BLaER1 treated with 17β-estradiol and CSF1 and Interleukin-3, amounts not matched to agents 10 nM and 100 nM (cell line): ENCODE data around the gene DACH1.
"Not testable (repeated sequence)": the region's sequence is repeated elsewhere in the genome, so short reads cannot be mapped to it uniquely, and the experiment has no call there.

Experiments
- H3K27ac ChIP-seq, 11 experiments: shearing (Covaris generic); formaldehyde crosslinking; 2 replicates each; pipeline ENCODE4 v1.8.1; 2022
- H3K27me3 ChIP-seq, 11 experiments: shearing (Covaris generic); formaldehyde crosslinking; 2 replicates each; pipeline ENCODE4 v1.8.1; 2022
- H3K36me3 ChIP-seq, 11 experiments: shearing (Covaris generic); formaldehyde crosslinking; 2 replicates each; pipeline ENCODE4 v1.8.1; 2022
- H3K4me1 ChIP-seq, 10 experiments: shearing (Covaris generic); formaldehyde crosslinking; 2 replicates each; pipeline ENCODE4 v1.8.1; 2022
- H3K4me2 ChIP-seq, 11 experiments: shearing (Covaris generic); formaldehyde crosslinking; 2 replicates each; pipeline ENCODE4 v1.8.1; 2022
- H3K4me3 ChIP-seq, 10 experiments: shearing (Covaris generic); formaldehyde crosslinking; 2 replicates each; pipeline ENCODE4 v1.8.1; 2022
- H3K9ac ChIP-seq, 11 experiments: shearing (Covaris generic); formaldehyde crosslinking; 2 replicates each; pipeline ENCODE4 v1.8.1; 2022
- H3K9me3 ChIP-seq, 11 experiments: shearing (Covaris generic); formaldehyde crosslinking; replicated peaks in 1 of 11; 2 replicates each; pipeline ENCODE4 v1.8.1; 2022
- H4K20me1 ChIP-seq, 11 experiments: shearing (Covaris generic); formaldehyde crosslinking; 2 replicates each; pipeline ENCODE4 v1.8.1; 2022
- Cebpa-rat ChIP-seq, 11 experiments: shearing (Covaris generic); IDR thresholded peaks; 2 replicates each; pipeline ENCODE4 v1.8.1; 2022

The DACH1 gene

DNA sequence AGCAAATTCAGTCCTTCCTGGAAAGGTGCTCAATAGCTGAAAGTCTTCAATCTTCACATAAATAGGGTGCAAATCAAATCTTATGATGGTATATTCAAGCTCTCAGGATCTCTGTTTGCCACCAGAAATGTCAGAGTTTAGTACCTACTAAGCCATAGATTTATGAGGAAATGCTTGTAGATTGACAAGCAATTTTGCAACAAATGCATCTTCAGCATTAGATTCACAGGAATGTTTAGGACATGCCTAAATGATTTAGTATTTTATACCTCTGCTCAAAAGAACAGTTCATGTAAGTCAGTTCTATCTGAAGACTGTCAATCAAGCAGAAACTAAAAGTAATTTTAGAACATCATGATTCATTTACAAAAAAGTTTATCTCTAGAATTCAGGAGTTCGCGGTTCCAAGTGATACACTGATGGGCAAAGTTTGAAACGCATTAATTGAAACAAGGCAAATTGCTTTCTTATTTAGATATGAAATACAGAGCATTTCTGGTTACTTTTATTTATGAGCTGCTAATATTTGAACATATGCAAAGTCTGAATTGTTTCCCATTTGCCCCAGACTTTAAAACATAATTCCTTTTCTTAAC lies 65.7 kb downstream of the DACH1 start:
- H3K4me3 ChIP-seq: no peak overlapping the region
- H4K20me1 ChIP-seq: no peaks in the 10 kb centered on the region
- no peaks in the 10 kb centered on the region for H3K27me3 ChIP-seq
- no peaks in the 10 kb centered on the region for H3K9me3 ChIP-seq
- no peak overlapping the region for H3K27ac ChIP-seq
- no peak overlapping the region for H3K9ac ChIP-seq
- H3K4me2 ChIP-seq: no peak overlapping the region
- no peak for TF ChIP-seq Cebpa-rat (IDR thresholded peaks at IDR 0.05)
- no peaks in the 10 kb centered on the region for H3K36me3 ChIP-seq
- no peaks in the 10 kb centered on the region for H3K4me1 ChIP-seq

DNA sequence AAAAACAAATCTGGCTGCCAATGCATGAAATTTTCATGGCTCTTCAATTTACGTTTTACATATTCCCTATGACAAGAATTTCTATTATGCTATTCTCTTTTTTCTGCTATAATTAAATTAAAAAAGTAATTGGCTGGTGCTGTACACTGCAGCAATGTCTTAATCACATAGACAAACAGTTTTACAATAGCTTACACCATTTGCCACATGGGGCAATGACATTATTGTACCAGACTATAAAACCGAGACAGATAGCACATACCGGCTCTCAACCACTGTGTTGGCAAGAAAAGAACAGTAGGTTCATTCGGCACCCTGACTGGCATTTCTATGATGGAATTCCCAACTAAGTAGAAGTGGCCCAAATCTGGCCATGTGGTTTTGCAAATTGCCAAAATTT lies 67.7 kb downstream of the DACH1 start:
- Histone ChIP-seq H3K4me3 (no peak overlapping the region), H4K20me1 (no peaks in the 10 kb centered on the region), H3K9me3 (no peaks in the 10 kb centered on the region), H3K27ac (no peak overlapping the region), H3K9ac (no peak overlapping the region), H3K27me3 (no peaks in the 10 kb centered on the region), H3K4me1 (no peaks in the 10 kb centered on the region), H3K36me3 (no peaks in the 10 kb centered on the region), H3K4me2 (no peak overlapping the region)
- no peak for TF ChIP-seq Cebpa-rat (IDR thresholded peaks at IDR 0.05)

DNA sequence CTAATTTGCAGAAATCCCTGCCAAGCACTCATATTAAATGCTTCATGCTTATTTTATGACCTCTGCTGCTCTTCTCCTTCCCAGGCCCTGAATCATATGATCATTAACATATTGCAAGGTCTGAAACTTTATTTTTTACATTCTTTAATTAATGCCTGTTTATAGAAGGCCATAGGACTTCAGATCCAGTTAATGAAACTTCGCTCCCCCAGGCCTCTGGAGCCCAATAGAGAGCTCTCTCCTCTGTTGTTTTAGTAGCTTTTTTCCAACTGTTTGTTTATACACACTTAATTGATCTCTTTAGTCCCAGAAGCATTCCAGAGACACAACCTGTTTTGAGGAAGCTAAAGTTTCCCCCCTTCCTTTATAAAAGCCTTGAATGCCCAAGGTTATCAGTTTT lies 68.3 kb downstream of the DACH1 start:
- Histone ChIP-seq H3K9ac (no peak overlapping the region), H3K4me3 (no peak overlapping the region), H3K36me3 (no peaks in the 10 kb centered on the region), H3K9me3 (no peaks in the 10 kb centered on the region), H3K27ac (no peak overlapping the region), H3K4me2 (no peak overlapping the region), H3K4me1 (no peaks in the 10 kb centered on the region), H4K20me1 (no peaks in the 10 kb centered on the region), H3K27me3 (no peaks in the 10 kb centered on the region)
- TF ChIP-seq Cebpa-rat (IDR thresholded peaks at IDR 0.05): no peak

DNA sequence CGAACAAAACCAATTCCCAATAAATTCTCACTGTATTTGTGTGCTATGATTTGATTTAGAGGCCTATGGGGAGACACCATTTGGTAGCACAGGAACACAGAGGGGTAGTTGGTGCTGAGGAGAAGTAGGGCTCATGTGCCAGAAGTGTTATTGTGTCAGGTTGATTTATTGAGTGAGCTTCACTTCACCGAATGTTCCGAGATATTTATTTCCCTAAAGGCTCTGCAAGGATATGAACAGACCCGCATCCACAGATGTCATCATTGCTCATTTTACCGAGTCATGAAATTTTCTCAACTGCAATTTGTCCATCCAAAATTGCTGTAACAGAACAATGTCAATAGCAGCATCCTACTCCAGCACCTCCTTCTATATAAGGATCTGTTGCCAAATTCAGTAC lies 69.5 kb downstream of the DACH1 start:
- no peaks in the 10 kb centered on the region for H3K4me1 ChIP-seq
- H3K4me3 ChIP-seq: no peak overlapping the region
- no peak overlapping the region for H3K9ac ChIP-seq
- H3K9me3 ChIP-seq: no peaks in the 10 kb centered on the region
- no peak for TF ChIP-seq Cebpa-rat (IDR thresholded peaks at IDR 0.05)
- H3K36me3 ChIP-seq: no peaks in the 10 kb centered on the region
- no peaks in the 10 kb centered on the region for H3K27me3 ChIP-seq
- no peaks in the 10 kb centered on the region for H4K20me1 ChIP-seq
- H3K4me2 ChIP-seq: no peak overlapping the region
- no peak overlapping the region for H3K27ac ChIP-seq

DNA sequence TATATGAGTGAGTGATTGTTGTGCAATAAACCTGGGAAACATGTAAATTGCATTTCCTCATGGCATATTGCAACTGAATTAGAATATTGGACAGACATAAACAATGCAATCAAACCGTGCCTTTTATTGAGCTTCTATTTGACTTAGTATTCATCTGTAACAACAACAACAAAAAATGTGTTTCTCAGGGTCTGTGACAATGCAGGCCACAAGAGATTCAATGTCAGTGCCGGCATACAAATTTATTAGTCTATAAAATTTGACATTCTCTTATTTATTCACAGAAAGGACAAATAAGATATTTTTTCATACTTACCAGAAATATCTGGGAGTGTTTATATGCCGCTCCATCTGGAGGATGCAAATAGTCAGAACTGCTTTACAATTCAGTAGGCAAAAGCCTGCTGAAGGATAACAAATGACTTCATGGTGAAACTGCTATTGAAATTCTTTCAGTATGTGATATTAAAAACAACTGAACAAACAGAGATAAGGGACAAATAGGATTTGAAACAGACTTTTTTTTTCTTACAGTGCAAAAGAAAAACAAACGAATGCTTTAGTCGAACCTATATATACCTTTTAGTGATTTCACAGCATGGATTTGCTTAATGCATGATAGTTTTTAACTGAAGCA lies 77.2 kb downstream of the DACH1 start:
- Histone ChIP-seq H3K36me3 (no peaks in the 10 kb centered on the region), H4K20me1 (no peaks in the 10 kb centered on the region), H3K9me3 (no peaks in the 10 kb centered on the region), H3K4me3 (no peak overlapping the region), H3K9ac (no peak overlapping the region), H3K27ac (no peak overlapping the region), H3K27me3 (no peaks in the 10 kb centered on the region), H3K4me1 (no peaks in the 10 kb centered on the region), H3K4me2 (no peak overlapping the region)
- TF ChIP-seq Cebpa-rat (IDR thresholded peaks at IDR 0.05): no peak

DNA sequence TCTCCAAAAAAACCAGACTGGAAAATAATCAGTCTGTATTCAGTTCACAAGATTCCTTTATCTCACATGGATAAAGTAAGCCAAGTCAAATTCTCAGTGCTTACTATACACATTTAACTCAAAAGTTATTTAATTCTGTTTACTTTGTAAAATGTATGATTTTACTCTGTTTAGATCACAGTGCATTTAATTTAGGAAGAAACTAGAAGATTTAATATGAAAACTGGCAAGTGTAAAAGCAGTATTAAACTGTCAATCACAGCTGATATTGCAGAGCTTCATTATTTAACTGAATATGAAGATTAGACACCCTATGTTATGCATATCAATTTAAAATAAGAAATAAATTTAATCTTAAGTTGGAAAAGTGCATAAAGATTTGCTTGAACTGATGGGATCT lies 78.0 kb downstream of the DACH1 start:
- Histone ChIP-seq H3K27me3 (no peaks in the 10 kb centered on the region), H3K4me2 (no peak overlapping the region), H3K36me3 (no peaks in the 10 kb centered on the region), H3K4me3 (no peak overlapping the region), H3K9me3 (no peaks in the 10 kb centered on the region), H4K20me1 (no peaks in the 10 kb centered on the region), H3K9ac (no peak overlapping the region), H3K27ac (no peak overlapping the region), H3K4me1 (no peaks in the 10 kb centered on the region)
- no peak for TF ChIP-seq Cebpa-rat (IDR thresholded peaks at IDR 0.05)

DNA sequence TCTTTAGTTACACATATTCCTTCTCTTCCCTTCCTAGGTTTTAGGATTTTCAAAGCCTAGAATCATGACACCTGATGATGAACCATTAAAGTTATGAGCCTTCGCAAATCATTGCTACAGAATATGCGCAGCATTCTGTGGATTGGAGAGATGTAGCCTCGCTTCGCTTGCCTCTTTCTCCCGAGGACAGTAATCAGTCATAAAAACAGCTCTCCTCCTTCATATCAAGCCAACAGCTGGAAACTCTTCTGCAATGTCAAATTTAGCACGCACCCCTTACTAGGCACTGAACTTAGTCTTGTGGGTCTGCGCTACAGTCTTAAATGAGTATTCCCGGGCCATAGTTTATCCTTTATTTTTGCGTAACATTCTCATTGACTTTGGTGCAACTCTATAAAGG lies 79.6 kb downstream of the DACH1 start:
- TF ChIP-seq Cebpa-rat (IDR thresholded peaks at IDR 0.05): no peak
- H3K36me3 ChIP-seq: no peaks in the 10 kb centered on the region
- no peak overlapping the region for H3K27ac ChIP-seq
- no peak overlapping the region for H3K4me2 ChIP-seq
- no peaks in the 10 kb centered on the region for H4K20me1 ChIP-seq
- no peak overlapping the region for H3K4me3 ChIP-seq
- H3K9ac ChIP-seq: no peak overlapping the region
- H3K9me3 ChIP-seq: no peaks in the 10 kb centered on the region
- no peaks in the 10 kb centered on the region for H3K4me1 ChIP-seq
- H3K27me3 ChIP-seq: no peaks in the 10 kb centered on the region

DNA sequence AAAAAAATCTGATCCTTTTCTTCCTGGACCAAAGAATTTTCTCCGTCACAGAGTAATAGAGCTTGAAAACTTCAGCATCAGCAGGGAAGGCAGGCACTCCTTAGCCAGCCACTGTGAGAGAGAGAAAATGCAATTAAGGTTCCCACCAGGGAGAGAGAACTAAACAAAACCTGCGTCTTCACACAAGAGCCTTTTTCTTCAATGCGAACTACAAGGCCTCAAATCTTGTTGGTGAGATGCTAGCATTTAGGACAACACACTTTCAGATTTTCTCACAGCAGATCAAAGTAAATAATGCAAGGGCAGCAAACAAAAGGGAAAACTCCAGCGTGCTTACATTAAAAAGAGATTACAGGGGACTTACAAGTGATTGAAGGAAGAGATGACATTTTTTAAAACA lies 80.1 kb downstream of the DACH1 start:
- no peak for TF ChIP-seq Cebpa-rat (IDR thresholded peaks at IDR 0.05)
- Histone ChIP-seq H3K4me1 (no peaks in the 10 kb centered on the region), H3K36me3 (no peaks in the 10 kb centered on the region), H4K20me1 (no peaks in the 10 kb centered on the region), H3K4me3 (no peak overlapping the region), H3K27ac (no peak overlapping the region), H3K9me3 (no peaks in the 10 kb centered on the region), H3K4me2 (no peak overlapping the region), H3K27me3 (no peaks in the 10 kb centered on the region), H3K9ac (no peak overlapping the region)

DNA sequence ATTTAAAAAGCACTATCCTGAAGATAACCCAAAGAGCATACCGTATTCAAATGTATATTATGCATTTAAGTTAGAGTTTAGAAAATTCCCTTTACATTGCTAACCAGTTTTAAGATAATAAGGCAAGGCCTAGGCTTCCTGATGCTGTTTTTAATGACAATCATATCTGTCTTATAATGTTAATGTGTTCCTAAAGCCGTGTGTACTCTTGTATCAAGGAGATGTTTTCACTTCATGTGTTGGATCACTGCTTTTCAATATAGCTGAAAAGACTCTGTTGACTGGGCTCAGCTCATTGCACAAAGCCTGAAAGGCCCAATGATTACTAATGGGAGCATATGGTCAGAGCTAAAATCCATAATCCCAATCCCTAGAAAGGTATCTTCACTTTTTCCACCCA lies 81.6 kb downstream of the DACH1 start:
- H4K20me1 ChIP-seq: no peaks in the 10 kb centered on the region
- no peak overlapping the region for H3K4me2 ChIP-seq
- H3K9ac ChIP-seq: no peak overlapping the region
- no peaks in the 10 kb centered on the region for H3K4me1 ChIP-seq
- H3K4me3 ChIP-seq: no peak overlapping the region
- TF ChIP-seq Cebpa-rat (IDR thresholded peaks at IDR 0.05): no peak
- H3K27me3 ChIP-seq: no peaks in the 10 kb centered on the region
- H3K27ac ChIP-seq: no peak overlapping the region
- no peaks in the 10 kb centered on the region for H3K9me3 ChIP-seq
- H3K36me3 ChIP-seq: no peaks in the 10 kb centered on the region

DNA sequence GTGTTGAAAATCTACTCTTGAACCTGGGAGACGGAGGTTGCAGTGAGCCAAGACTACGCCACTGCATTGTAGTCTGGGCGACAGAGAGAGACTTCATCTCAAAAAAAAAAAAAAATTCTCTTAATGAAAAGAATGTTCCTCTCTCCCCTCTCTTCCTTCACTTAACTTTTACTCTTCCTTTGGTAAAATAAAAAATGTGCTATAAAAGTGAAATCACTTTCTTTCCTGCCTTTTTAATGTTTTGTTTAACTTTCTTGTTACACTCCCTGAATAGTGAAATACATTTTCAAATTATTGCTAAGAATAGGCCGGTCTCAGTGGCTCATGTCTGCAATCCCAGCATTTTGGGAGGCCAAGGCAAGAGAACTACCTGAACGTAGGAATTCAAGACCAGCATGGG lies 86.5 kb downstream of the DACH1 start:
- no peaks in the 10 kb centered on the region for H3K36me3 ChIP-seq
- no peak overlapping the region for H3K27ac ChIP-seq
- H3K4me1 ChIP-seq: no peaks in the 10 kb centered on the region
- H3K4me2 ChIP-seq: no peak overlapping the region
- no peak for TF ChIP-seq Cebpa-rat (IDR thresholded peaks at IDR 0.05)
- H3K27me3 ChIP-seq: no peaks in the 10 kb centered on the region
- no peaks in the 10 kb centered on the region for H4K20me1 ChIP-seq
- no peak overlapping the region for H3K4me3 ChIP-seq
- no peak overlapping the region for H3K9ac ChIP-seq
- no peaks in the 10 kb centered on the region for H3K9me3 ChIP-seq

DNA sequence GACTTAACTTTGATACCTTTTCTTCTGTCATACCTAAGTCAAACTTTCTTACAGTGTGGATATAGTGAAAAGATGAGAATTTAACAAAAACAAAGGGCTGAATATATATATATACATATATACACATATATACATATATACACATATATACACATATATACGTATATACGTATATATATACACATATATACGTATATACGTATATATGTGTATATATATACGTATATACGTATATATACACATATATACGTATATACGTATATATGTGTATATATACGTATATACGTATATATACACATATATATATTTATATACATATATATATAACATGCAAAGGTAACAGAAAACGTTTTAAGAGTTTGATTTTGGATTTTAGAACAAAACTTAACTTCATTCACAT lies 88.0 kb downstream of the DACH1 start:
- H3K4me3 ChIP-seq, H3K36me3 ChIP-seq, H3K4me2 ChIP-seq, H3K27ac ChIP-seq, H3K4me1 ChIP-seq, H3K27me3 ChIP-seq, H3K9me3 ChIP-seq, H3K9ac ChIP-seq, H4K20me1 ChIP-seq: not testable (repeated sequence)
